HK-2 (cell line): ENCODE results near the gene NADK.

Experiments
- DNase-seq: peaks from one replicate; pipeline ENCODE4 v3.0.0-alpha.2; 2018; ENCODE audit not compliant: unreplicated experiment

Gene NADK

GRCh38 chr1:1786836-1787605 lies 8.8 kb upstream of the NADK start:
- DNase-seq = no peak

- no peak for DNase-seq
Observed at GRCh38 chr1:1785666-1786065, 7.4 kb upstream of the NADK start.

GRCh38 chr1:1784933-1785332 lies 6.7 kb upstream of the NADK start:
- DNase-seq = no peak

GRCh38 chr1:1783320-1783719 lies 5.0 kb upstream of the NADK start:
- DNase-seq = no peak

GRCh38 chr1:1782399-1783221 lies 4.3 kb upstream of the NADK start:
- peak; percentile 76 for DNase-seq

GRCh38 chr1:1781526-1781903 lies 3.2 kb upstream of the NADK start:
- no peak for DNase-seq

GRCh38 chr1:1780598-1781525 lies 2.6 kb upstream of the NADK start:
- no peak for DNase-seq

GRCh38 chr1:1779691-1780597 lies 1.7 kb upstream of the NADK start:
- peak; percentile 22 for DNase-seq

GRCh38 chr1:1779320-1779675 lies 1.0 kb upstream of the NADK start:
- no peak for DNase-seq

- peak; percentile 79 for DNase-seq
Observed at GRCh38 chr1:1778663-1779319, 521 bp upstream of the NADK start.

- DNase-seq = no peak
Observed at GRCh38 chr1:1777583-1777899, 729 bp downstream of the NADK start.

- DNase-seq = no peak
Observed at GRCh38 chr1:1776672-1777582, 1.3 kb downstream of the NADK start.

- DNase-seq = no peak
Observed at GRCh38 chr1:1775327-1776226, 2.7 kb downstream of the NADK start.

GRCh38 chr1:1773874-1774273 lies 4.4 kb downstream of the NADK start:
- DNase-seq = no peak

GRCh38 chr1:1771096-1771495 lies 7.2 kb downstream of the NADK start:
- no peak for DNase-seq

- DNase-seq = no peak
Observed at GRCh38 chr1:1770102-1770501, 8.2 kb downstream of the NADK start.

GRCh38 chr1:1768249-1768992 lies 9.8 kb downstream of the NADK start:
- DNase-seq = no peak

GRCh38 chr1:1764876-1765470 lies 13.3 kb downstream of the NADK start:
- DNase-seq = no peak
